SH-SY5Y (cell line): ENCODE data around the gene HNRNPUL1.

Experiments used
- GATA2 ChIP-seq: IDR thresholded peaks from 2 replicates; pipeline ENCODE4 v1.6.1; 2011; ENCODE audit warnings: mild to moderate bottlenecking, low read depth, low read length
- GATA3 ChIP-seq: IDR thresholded peaks from 2 replicates; pipeline ENCODE4 v1.6.1; 2011; ENCODE audit warnings: low read depth, mild to moderate bottlenecking, low read length, moderate library complexity

DNA sequence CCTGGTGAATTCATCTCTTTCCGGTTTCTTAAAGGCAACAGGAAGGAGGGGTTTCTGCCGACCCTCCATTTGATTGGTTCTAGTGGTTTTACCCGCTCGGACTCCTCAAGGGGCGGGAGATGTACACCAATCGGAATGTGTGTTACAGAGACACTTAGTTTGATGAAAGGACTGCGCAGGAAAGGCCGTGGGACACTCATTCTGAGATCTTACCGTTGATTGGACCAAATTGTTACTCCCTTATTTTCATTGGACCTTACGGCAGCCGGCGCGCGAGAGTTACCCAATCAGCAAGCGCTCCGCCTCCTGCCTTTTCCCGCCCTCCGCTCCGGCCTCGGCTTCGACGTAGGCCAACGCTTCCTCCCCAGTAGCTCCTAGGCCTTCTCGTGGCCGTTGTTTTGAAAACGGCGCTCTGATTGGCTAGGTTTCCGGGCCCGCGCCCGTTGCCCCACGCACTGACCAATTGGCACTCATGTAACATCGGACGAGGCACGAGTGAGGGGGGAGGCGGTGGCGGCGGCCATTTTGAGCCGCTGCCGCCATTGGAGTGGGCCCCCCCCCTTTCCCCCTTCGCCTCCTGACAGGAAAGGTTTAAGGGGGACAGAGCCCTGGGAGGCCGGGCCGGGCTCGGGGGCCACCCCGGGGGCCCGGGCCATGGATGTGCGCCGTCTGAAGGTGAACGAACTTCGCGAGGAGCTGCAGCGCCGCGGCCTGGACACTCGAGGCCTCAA lies at the start of gene HNRNPUL1:
- TF ChIP-seq GATA2 (no peak), GATA3 (no peak)
